Type B pancreatic cell (in vitro differentiated cells): Measurements from ENCODE around the gene DUSP2. TPM values are rescaled to one million over a fixed set of nuclear protein-coding genes. Genes with fewer than 3 reads are reported as not detected.
A peak's percentile ranks its signal among the peaks of the same experiment; 100 is the strongest.

ENCODE experiments used
- DNase-seq: peaks from one replicate; pipeline ENCODE4 v3.0.0; 2021; ENCODE audit warnings: mixed read lengths; ENCODE audit not compliant: unreplicated experiment; ENCODE audit errors: extremely low spot score
- H3K27ac Mint-ChIP-seq: 2 replicates; pipeline ENCODE4 v1.8.0; 2021; ENCODE audit warnings: mild to moderate bottlenecking, mixed read lengths
- H3K27me3 Mint-ChIP-seq: 2 replicates; pipeline ENCODE4 v1.8.0; 2021; ENCODE audit warnings: mixed read lengths
- H3K36me3 Mint-ChIP-seq: 2 replicates; pipeline ENCODE4 v1.8.0; 2021; ENCODE audit warnings: mixed read lengths
- H3K4me1 Mint-ChIP-seq: one replicate; pipeline ENCODE4 v1.8.0; 2021; ENCODE audit warnings: mixed read lengths; ENCODE audit not compliant: unreplicated experiment
- H3K4me3 Mint-ChIP-seq: 2 replicates; pipeline ENCODE4 v1.8.0; 2021; ENCODE audit warnings: mild to moderate bottlenecking, mixed read lengths
- H3K9me3 Mint-ChIP-seq: 2 replicates; pipeline ENCODE4 v1.8.0; 2021; ENCODE audit warnings: mixed read lengths
- CTCF ChIP-seq: fragments of 200-600 bp; sonication (generic); conservative IDR thresholded peaks from 2 replicates; pipeline ENCODE4 v1.5.0; 2021; ENCODE audit warnings: antibody characterized with exemption, mild to moderate bottlenecking
- total RNA-seq: library from RNA; stranded (reverse); gene quantifications from 2 replicates; pipeline ENCODE4 v1.2.1, GENCODE V29; 2021; ENCODE audit warnings: low replicate concordance

DUSP2 gene
- total RNA-seq, 1 donor from 2014 or later = 4.5 TPM

GRCh38 chr2:96137321-96138178 is 7.7 kb downstream of the DUSP2 start:
- Mint-ChIP-seq H3K27me3 (peaks cover 15% of the 10 kb centered on the region), H3K36me3 (no peaks in the 10 kb centered on the region), H3K4me1 (no peaks in the 10 kb centered on the region), H3K27ac (peak overlapping the region; percentile 55), H3K9me3 (no peaks in the 10 kb centered on the region), H3K4me3 (no peak overlapping the region)
- no peak for DNase-seq
- no peak for TF ChIP-seq CTCF

- Mint-ChIP-seq H3K27ac (no peak overlapping the region), H3K4me3 (no peak overlapping the region), H3K4me1 (no peaks in the 10 kb centered on the region), H3K9me3 (no peaks in the 10 kb centered on the region), H3K27me3 (peaks cover 17% of the 10 kb centered on the region), H3K36me3 (no peaks in the 10 kb centered on the region)
- DNase-seq = no peak
- TF ChIP-seq CTCF = no peak
Measured at GRCh38 chr2:96136129-96136720, 9.0 kb downstream of the DUSP2 start.

GRCh38 chr2:96135621-96136020 is 9.6 kb downstream of the DUSP2 start:
- H3K4me1 Mint-ChIP-seq = no peaks in the 10 kb centered on the region
- no peaks in the 10 kb centered on the region for H3K9me3 Mint-ChIP-seq
- no peak for TF ChIP-seq CTCF
- H3K36me3 Mint-ChIP-seq = no peaks in the 10 kb centered on the region
- peaks cover 22% of the 10 kb centered on the region for H3K27me3 Mint-ChIP-seq
- DNase-seq = no peak
- no peak overlapping the region for H3K27ac Mint-ChIP-seq
- no peak overlapping the region for H3K4me3 Mint-ChIP-seq

- H3K36me3 Mint-ChIP-seq = no peaks in the 10 kb centered on the region
- no peak for DNase-seq
- H3K4me3 Mint-ChIP-seq = no peak overlapping the region
- no peaks in the 10 kb centered on the region for H3K9me3 Mint-ChIP-seq
- H3K4me1 Mint-ChIP-seq = no peaks in the 10 kb centered on the region
- no peak for TF ChIP-seq CTCF
- H3K27me3 Mint-ChIP-seq = peaks cover 27% of the 10 kb centered on the region
- H3K27ac Mint-ChIP-seq = no peak overlapping the region
Measured at GRCh38 chr2:96135171-96135570, 10.1 kb downstream of the DUSP2 start.

- TF ChIP-seq CTCF = no peak
- H3K4me1 Mint-ChIP-seq = no peaks in the 10 kb centered on the region
- H3K27ac Mint-ChIP-seq = no peak overlapping the region
- peaks cover 27% of the 10 kb centered on the region for H3K27me3 Mint-ChIP-seq
- no peak for DNase-seq
- H3K36me3 Mint-ChIP-seq = no peaks in the 10 kb centered on the region
- H3K9me3 Mint-ChIP-seq = no peaks in the 10 kb centered on the region
- H3K4me3 Mint-ChIP-seq = no peak overlapping the region
Measured at GRCh38 chr2:96134421-96134820, 10.8 kb downstream of the DUSP2 start.
